ENCODE measurements around the gene RPL5. TPM values are rescaled to one million over a fixed set of nuclear protein-coding genes. Genes with fewer than 3 reads are reported as not detected.
A peak's percentile ranks its signal among the peaks of the same experiment; 100 is the strongest.

RPL5 gene
- total and polyA plus RNA-seq, 2 experiments from 2014 or later: 2,182 to 3,547 TPM

DNA sequence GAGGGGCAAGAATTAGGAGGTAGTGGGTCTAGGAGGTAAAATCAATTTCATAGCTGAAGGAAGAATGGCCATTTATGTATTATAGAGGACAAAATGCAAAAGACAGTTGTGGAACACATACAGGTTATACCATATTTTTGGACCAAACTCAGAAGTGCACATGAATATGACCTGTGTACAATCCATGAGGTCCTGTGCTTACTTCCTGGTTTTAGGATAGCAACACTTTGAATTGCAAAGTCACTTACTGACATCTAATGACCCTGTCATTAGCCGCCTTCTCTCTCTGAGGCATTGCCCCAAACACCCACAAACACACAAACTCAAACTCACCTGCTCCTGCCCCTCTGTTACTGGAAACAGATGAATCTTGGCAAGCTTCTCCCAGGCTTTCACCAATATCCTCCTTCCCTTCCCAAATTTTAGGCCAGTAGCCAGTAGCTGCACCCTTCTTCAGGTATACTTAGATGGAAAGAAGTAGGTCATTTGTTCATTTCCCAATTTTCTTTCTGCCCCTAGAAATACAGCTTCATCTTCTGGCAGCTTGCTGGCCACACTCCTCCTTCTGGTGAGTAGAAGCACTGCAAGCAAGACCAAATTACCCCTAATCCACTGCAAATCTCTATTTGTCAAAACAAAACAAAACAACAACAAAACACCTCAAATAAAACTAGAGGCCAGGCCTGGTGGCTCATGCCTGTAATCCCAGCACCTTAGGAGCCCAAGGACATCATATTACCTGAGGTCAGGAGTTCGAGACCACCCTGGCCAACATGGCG, 13.7 kb upstream of the RPL5 start:
- no peaks in the 10 kb centered on the region for H4K20me1 ChIP-seq (replicated peaks; ENCODE audit: insufficient read depth)
- DNase-seq (ENCODE audit: low spot score) (peak; percentile 76), ATAC-seq (peak; percentile 76)
- no peaks in the 10 kb centered on the region for H3K79me2 ChIP-seq (replicated peaks; ENCODE audit: insufficient read depth)
- Mint-ChIP-seq H3K4me1 (no peaks in the 10 kb centered on the region; the same call in 2 of the 3 replicates), H3K27me3 (ENCODE audit: insufficient read depth, low read depth, poor library complexity) (no peaks in the 10 kb centered on the region), H3K9me3 (no peaks in the 10 kb centered on the region), H3K27ac (no peak overlapping the region), H3K4me3 (no peak overlapping the region), H3K36me3 (ENCODE audit: low read depth) (no peaks in the 10 kb centered on the region)
- TF ChIP-seq, protein P1, sequence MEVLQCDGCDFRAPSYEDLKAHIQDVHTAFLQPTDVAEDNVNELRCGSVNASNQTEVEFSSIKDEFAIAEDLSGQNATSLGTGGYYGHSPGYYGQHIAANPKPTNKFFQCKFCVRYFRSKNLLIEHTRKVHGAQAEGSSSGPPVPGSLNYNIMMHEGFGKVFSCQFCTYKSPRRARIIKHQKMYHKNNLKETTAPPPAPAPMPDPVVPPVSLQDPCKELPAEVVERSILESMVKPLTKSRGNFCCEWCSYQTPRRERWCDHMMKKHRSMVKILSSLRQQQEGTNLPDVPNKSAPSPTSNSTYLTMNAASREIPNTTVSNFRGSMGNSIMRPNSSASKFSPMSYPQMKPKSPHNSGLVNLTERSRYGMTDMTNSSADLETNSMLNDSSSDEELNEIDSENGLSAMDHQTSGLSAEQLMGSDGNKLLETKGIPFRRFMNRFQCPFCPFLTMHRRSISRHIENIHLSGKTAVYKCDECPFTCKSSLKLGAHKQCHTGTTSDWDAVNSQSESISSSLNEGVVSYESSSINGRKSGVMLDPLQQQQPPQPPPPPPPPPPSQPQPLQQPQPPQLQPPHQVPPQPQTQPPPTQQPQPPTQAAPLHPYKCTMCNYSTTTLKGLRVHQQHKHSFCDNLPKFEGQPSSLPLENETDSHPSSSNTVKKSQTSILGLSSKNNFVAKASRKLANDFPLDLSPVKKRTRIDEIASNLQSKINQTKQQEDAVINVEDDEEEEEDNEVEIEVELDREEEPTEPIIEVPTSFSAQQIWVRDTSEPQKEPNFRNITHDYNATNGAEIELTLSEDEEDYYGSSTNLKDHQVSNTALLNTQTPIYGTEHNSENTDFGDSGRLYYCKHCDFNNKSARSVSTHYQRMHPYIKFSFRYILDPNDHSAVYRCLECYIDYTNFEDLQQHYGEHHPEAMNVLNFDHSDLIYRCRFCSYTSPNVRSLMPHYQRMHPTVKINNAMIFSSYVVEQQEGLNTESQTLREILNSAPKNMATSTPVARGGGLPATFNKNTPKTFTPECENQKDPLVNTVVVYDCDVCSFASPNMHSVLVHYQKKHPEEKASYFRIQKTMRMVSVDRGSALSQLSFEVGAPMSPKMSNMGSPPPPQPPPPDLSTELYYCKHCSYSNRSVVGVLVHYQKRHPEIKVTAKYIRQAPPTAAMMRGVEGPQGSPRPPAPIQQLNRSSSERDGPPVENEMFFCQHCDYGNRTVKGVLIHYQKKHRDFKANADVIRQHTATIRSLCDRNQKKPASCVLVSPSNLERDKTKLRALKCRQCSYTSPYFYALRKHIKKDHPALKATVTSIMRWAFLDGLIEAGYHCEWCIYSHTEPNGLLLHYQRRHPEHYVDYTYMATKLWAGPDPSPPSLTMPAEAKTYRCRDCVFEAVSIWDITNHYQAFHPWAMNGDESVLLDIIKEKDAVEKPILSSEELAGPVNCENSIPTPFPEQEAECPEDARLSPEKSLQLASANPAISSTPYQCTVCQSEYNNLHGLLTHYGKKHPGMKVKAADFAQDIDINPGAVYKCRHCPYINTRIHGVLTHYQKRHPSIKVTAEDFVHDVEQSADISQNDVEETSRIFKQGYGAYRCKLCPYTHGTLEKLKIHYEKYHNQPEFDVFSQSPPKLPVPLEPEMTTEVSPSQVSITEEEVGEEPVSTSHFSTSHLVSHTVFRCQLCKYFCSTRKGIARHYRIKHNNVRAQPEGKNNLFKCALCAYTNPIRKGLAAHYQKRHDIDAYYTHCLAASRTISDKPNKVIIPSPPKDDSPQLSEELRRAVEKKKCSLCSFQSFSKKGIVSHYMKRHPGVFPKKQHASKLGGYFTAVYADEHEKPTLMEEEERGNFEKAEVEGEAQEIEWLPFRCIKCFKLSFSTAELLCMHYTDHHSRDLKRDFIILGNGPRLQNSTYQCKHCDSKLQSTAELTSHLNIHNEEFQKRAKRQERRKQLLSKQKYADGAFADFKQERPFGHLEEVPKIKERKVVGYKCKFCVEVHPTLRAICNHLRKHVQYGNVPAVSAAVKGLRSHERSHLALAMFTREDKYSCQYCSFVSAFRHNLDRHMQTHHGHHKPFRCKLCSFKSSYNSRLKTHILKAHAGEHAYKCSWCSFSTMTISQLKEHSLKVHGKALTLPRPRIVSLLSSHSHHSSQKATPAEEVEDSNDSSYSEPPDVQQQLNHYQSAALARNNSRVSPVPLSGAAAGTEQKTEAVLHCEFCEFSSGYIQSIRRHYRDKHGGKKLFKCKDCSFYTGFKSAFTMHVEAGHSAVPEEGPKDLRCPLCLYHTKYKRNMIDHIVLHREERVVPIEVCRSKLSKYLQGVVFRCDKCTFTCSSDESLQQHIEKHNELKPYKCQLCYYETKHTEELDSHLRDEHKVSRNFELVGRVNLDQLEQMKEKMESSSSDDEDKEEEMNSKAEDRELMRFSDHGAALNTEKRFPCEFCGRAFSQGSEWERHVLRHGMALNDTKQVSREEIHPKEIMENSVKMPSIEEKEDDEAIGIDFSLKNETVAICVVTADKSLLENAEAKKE (CRISPR knock-in tag; IDR thresholded peaks at IDR 0.05): no peak
- no peak for TF ChIP-seq JUNB (IDR thresholded peaks at IDR 0.05; ENCODE audit: unreplicated experiment)
- TF ChIP-seq, protein P2, sequence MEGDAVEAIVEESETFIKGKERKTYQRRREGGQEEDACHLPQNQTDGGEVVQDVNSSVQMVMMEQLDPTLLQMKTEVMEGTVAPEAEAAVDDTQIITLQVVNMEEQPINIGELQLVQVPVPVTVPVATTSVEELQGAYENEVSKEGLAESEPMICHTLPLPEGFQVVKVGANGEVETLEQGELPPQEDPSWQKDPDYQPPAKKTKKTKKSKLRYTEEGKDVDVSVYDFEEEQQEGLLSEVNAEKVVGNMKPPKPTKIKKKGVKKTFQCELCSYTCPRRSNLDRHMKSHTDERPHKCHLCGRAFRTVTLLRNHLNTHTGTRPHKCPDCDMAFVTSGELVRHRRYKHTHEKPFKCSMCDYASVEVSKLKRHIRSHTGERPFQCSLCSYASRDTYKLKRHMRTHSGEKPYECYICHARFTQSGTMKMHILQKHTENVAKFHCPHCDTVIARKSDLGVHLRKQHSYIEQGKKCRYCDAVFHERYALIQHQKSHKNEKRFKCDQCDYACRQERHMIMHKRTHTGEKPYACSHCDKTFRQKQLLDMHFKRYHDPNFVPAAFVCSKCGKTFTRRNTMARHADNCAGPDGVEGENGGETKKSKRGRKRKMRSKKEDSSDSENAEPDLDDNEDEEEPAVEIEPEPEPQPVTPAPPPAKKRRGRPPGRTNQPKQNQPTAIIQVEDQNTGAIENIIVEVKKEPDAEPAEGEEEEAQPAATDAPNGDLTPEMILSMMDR (conservative IDR thresholded peaks at IDR 0.05; ENCODE audit: low read depth in 2 of 2): peak; percentile 74 to 77
- TF ChIP-seq ZNF331 (CRISPR knock-in tag; IDR thresholded peaks at IDR 0.05; ENCODE audit: low read depth): no peak
- H3K4me2 ChIP-seq: no peak overlapping the region
- H3F3A ChIP-seq (replicated peaks; ENCODE audit: low read depth): no peaks in the 10 kb centered on the region
- no peaks in the 10 kb centered on the region for H3K9me2 ChIP-seq (ENCODE audit: insufficient read depth)
- no peak overlapping the region for H3K27ac ChIP-seq (ENCODE audit: low read depth)
- no peaks in the 10 kb centered on the region for H3K4me1 ChIP-seq (ENCODE audit: insufficient read depth)
- H3K36me3 ChIP-seq (ENCODE audit: insufficient read depth): no peaks in the 10 kb centered on the region
- no peaks in the 10 kb centered on the region for H3K27me3 ChIP-seq (ENCODE audit: insufficient read depth)
- H3K4me3 ChIP-seq: no peak overlapping the region
- H2AFZ ChIP-seq: 0 out of 2 replicates have a peak overlapping the region, but pooled peaks have one; percentile 32

Measured in GM23338 (cell line).